ENCODE results near the gene CD164L2. TPM values are rescaled to one million over a fixed set of nuclear protein-coding genes. Genes with fewer than 3 reads are reported as not detected.

The CD164L2 gene
- total RNA-seq, 1 donor from 2014 or later: 0.29 TPM

DNA sequence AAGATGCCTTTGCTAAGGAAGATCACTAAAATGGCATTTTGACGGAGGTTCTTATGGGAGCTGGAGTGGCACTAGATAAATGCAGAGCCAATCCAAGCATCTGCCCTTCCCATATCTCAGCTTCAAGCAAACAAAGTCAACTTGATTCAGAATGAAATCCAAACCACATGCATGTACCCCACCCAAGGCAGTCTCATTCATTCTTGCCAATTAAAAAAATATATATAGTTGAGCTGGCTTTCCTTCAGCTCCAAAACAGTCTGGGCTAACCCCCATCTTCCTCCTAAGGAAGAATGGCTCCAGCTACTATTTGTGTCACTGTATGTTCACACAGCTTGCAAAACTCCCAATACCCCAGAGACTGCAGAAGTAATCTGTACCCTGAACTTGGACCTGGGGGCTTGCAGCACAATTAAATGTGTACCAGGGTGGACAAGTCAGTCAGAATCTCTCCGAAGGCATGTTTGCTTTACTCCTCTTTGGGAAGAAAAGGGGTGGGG, 44.7 kb upstream of the CD164L2 start:
- no peak overlapping the region for H3K4me3 ChIP-seq (ENCODE audit: low read depth, low read length)
- TF ChIP-seq, protein P1, sequence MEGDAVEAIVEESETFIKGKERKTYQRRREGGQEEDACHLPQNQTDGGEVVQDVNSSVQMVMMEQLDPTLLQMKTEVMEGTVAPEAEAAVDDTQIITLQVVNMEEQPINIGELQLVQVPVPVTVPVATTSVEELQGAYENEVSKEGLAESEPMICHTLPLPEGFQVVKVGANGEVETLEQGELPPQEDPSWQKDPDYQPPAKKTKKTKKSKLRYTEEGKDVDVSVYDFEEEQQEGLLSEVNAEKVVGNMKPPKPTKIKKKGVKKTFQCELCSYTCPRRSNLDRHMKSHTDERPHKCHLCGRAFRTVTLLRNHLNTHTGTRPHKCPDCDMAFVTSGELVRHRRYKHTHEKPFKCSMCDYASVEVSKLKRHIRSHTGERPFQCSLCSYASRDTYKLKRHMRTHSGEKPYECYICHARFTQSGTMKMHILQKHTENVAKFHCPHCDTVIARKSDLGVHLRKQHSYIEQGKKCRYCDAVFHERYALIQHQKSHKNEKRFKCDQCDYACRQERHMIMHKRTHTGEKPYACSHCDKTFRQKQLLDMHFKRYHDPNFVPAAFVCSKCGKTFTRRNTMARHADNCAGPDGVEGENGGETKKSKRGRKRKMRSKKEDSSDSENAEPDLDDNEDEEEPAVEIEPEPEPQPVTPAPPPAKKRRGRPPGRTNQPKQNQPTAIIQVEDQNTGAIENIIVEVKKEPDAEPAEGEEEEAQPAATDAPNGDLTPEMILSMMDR (IDR thresholded peaks at IDR 0.05; ENCODE audit: insufficient read depth, low read length, poor library complexity, severe bottlenecking): no peak
- H3K36me3 ChIP-seq (ENCODE audit: control insufficient read depth, insufficient read depth, low read length): no peaks in the 10 kb centered on the region
- no peak for DNase-seq (ENCODE audit: low read depth)
- H3K27me3 ChIP-seq (ENCODE audit: control insufficient read depth, insufficient read depth, low read length): no peaks in the 10 kb centered on the region

DNA sequence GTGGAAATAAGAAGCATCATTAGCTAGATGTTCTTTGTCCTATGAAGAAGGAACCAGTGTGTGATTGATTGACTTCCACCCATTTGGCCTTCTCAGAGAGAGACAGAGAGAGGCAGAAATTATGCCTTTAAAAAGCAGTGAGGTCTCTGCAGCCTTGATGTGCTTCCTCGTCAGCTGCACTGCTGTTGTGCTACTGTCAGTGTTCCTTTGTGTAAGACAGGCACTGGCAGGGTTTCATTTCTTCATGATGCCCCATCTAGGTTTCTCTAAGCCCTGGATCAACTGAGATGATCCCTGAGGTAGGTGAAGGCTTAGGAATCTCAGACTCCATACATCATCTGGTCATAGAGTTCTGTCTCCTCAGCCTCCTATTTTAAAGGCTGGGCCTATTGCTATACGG, 44.2 kb upstream of the CD164L2 start:
- TF ChIP-seq, protein P1 (IDR thresholded peaks at IDR 0.05; ENCODE audit: insufficient read depth, low read length, poor library complexity, severe bottlenecking): no peak

DNA sequence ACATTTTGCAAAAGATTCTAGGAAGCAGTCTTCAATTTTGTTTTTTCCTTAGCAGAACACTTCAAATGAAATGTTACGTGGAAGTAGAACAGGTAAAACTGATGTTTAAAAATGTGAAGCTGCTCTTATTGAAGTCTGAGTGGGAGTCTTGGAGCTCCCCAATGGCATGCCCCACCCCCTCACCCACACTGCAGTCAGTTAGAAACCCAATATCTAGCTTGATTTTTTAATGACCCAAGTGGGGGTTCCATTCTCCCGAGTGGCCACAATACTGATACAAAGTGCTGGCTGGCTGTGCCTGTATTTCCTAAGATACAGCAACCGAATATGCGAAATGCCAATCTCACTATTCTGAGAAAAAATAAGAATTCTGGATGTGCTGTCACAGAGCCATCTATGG, 40.6 kb upstream of the CD164L2 start:
- Histone ChIP-seq H3K4me3 (ENCODE audit: low read depth, low read length) (no peak overlapping the region), H3K27me3 (ENCODE audit: control insufficient read depth, insufficient read depth, low read length) (no peaks in the 10 kb centered on the region), H3K36me3 (ENCODE audit: control insufficient read depth, insufficient read depth, low read length) (no peaks in the 10 kb centered on the region)
- DNase-seq (ENCODE audit: low read depth): no peak
- TF ChIP-seq, protein P1 (IDR thresholded peaks at IDR 0.05; ENCODE audit: insufficient read depth, low read length, poor library complexity, severe bottlenecking): no peak

More for the DNA sequence above, 44.2 kb upstream of the CD164L2 start:
- Histone ChIP-seq H3K4me3 (ENCODE audit: low read depth, low read length) (no peak overlapping the region), H3K27me3 (ENCODE audit: control insufficient read depth, insufficient read depth, low read length) (no peaks in the 10 kb centered on the region), H3K36me3 (ENCODE audit: control insufficient read depth, insufficient read depth, low read length) (no peaks in the 10 kb centered on the region)
- no peak for DNase-seq (ENCODE audit: low read depth)

DNA sequence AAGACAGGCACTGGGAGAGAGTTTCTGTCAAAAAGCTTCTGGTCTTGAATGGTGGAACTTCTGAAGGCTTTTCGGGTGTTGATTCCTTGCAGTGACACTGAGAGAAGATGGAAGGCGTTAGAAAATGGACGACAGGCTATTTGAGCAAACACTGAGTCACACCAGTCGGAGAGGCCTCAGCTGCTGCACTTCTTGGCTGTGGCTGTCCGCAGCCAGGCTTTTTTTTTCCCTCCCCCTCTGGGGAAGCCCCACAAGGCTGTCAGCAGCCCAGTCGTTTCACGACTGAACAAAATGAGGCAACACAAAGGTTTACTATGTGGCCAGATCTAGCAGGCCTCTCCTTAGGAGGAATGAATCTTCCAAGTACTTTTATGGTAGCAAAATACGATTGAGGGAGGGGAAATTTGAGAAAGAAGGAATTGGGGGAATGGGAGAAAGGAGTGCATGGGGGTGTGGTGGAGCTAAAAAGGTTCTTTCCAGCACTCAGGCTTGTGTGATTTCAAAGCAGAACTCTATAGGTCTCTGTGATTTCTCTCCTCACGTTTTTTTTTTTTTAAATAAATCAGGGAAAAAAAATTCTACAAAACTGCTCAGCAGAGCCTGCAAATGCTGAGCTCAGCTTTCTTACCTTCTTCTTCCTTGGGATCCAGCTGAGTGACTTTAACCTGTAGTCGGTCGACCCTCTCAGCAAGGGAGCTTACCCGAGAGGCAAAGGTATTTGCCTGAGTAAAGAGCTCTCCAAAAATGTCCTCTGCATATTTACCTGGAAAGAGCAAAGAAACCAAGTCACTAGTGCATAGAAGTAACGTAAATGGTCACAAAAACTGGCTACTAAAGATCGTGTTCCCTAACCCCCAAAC, 35.4 kb upstream of the CD164L2 start:
- Histone ChIP-seq H3K4me3 (ENCODE audit: low read depth, low read length) (no peak overlapping the region), H3K36me3 (ENCODE audit: control insufficient read depth, insufficient read depth, low read length) (no peaks in the 10 kb centered on the region), H3K27me3 (ENCODE audit: control insufficient read depth, insufficient read depth, low read length) (no peaks in the 10 kb centered on the region)
- peak; percentile 84 for DNase-seq (ENCODE audit: low read depth)
- TF ChIP-seq, protein P1 (IDR thresholded peaks at IDR 0.05; ENCODE audit: insufficient read depth, low read length, poor library complexity, severe bottlenecking): no peak

DNA sequence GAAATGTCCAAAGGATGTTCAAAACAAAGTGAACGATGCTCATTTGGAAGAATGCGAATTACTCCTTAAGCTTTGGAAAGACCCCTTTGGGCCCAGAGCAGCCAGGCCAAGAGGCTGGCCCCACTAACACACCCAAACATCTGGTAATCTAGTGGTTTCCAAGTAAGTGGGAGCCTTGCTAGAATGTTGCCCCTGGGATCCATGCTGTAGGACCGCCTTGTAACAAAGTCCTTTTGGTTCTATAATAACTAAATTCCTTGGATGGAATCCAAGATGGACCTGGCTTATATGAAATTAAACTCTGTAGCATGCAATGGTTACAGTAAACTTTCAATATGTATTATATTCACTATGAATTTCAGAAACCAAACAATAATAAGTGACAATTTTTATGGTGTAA, 34.6 kb upstream of the CD164L2 start:
- TF ChIP-seq, protein P1 (IDR thresholded peaks at IDR 0.05; ENCODE audit: insufficient read depth, low read length, poor library complexity, severe bottlenecking): no peak
- Histone ChIP-seq H3K36me3 (ENCODE audit: control insufficient read depth, insufficient read depth, low read length) (peaks cover 4% of the 10 kb centered on the region), H3K4me3 (ENCODE audit: low read depth, low read length) (no peak overlapping the region), H3K27me3 (ENCODE audit: control insufficient read depth, insufficient read depth, low read length) (no peaks in the 10 kb centered on the region)
- no peak for DNase-seq (ENCODE audit: low read depth)

Data from kidney epithelial cell (primary cell).